GM12878 (cell line): ENCODE results near the gene AP5B1. TPM values are rescaled to one million over a fixed set of nuclear protein-coding genes. Genes with fewer than 3 reads are reported as not detected.

Source experiments
- ATAC-seq: fragments of 200-7000 bp; cut with Tn5 transposase; 3 replicates; pipeline ENCODE4 v1.9.1; 2020; ENCODE audit warnings: mild to moderate bottlenecking, moderate library complexity
- BruUV-seq: library from RNA; stranded (reverse); fragments of 400-500 nt; replicated peaks from 2 replicates; lab custom pipeline; 2021; lab: Mats Ljungman, UMichigan
- CTCF ChIA-PET: fragments of 300-600 bp; sonication (Branson Sonifier 250); formaldehyde crosslinking; extraction: SDS; loops from one replicate; lab custom pipeline; 2021; ENCODE audit warnings: inconsistent platforms; lab: Yijun Ruan, JAX
- POLR2A ChIA-PET: fragments of 350-600 bp; formaldehyde crosslinking; extraction: SDS; loops from one replicate; lab custom pipeline; 2021; ENCODE audit warnings: inconsistent platforms; lab: Charles Lee
- RAD21 ChIA-PET: fragments of 300-600 bp; sonication (Branson Sonifier 250); formaldehyde crosslinking; loops from one replicate; lab custom pipeline; 2023; ENCODE audit warnings: antibody characterized with exemption; ENCODE audit not compliant: unreplicated experiment; lab: Charles Lee
- SMC1A ChIA-PET: fragments of 300-600 bp; sonication (Branson Sonifier 250); formaldehyde crosslinking; loops from one replicate; lab custom pipeline; 2023; ENCODE audit not compliant: unreplicated experiment, uncharacterized antibody; lab: Charles Lee
- DNase-seq: peaks from one replicate; pipeline ENCODE4 v3.0.0-alpha.2; 2011; ENCODE audit warnings: low read depth, low spot score
- FAIRE-seq: peaks from 3 replicates; lab custom pipeline; 2011; peaks lifted over from hg19 to GRCh38; lab: Jason Lieb, UNC
- H2AFZ ChIP-seq: 2 replicates; pipeline ENCODE4 v1.6.0; 2011; ENCODE audit warnings: low read depth, low read length, control low read depth; ENCODE audit not compliant: control insufficient read depth
- H3K27ac ChIP-seq: 2 replicates; pipeline ENCODE4 v1.5.1; 2011; ENCODE audit warnings: control low read depth; ENCODE audit not compliant: control insufficient read depth, insufficient read depth
- H3K27me3 ChIP-seq, 2 experiments: replicated peaks in 1 of 2; 2 replicates each; pipeline versions ENCODE4 v1.6.0 to v1.6.1; 2011; ENCODE audit warnings: low read length in 1 of 2; ENCODE audit not compliant: control insufficient read depth in 2 of 2, insufficient read depth in 2 of 2
- H3K36me3 ChIP-seq, 2 experiments: 2 replicates each; pipeline ENCODE4 v1.5.1; 2011; ENCODE audit warnings: low read length in 1 of 2; ENCODE audit not compliant: control insufficient read depth in 2 of 2, insufficient read depth in 2 of 2
- H3K4me1 ChIP-seq: 2 replicates; pipeline ENCODE4 v1.6.1; 2011; ENCODE audit warnings: mild to moderate bottlenecking, low read length, moderate library complexity, mixed read lengths; ENCODE audit not compliant: control insufficient read depth, insufficient read depth
- H3K4me2 ChIP-seq: 2 replicates; pipeline ENCODE4 v1.6.0; 2011; ENCODE audit warnings: control low read depth; ENCODE audit not compliant: control insufficient read depth, insufficient read depth
- H3K4me3 ChIP-seq: fragments of 200-600 bp; sonication (generic); 2 replicates; pipeline ENCODE4 v1.5.1; 2016
- H3K79me2 ChIP-seq: 2 replicates; pipeline ENCODE4 v1.6.0; 2011; ENCODE audit warnings: low read length; ENCODE audit not compliant: control insufficient read depth, insufficient read depth
- H3K9ac ChIP-seq: 2 replicates; pipeline ENCODE4 v1.8.0; 2011; ENCODE audit warnings: low read length, control low read depth, mixed read lengths; ENCODE audit not compliant: control insufficient read depth, insufficient read depth
- H3K9me3 ChIP-seq: replicated peaks from 3 replicates; pipeline ENCODE4 v1.5.1; 2011; ENCODE audit warnings: mild to moderate bottlenecking, low read length; ENCODE audit not compliant: control insufficient read depth, insufficient read depth
- H4K20me1 ChIP-seq: 2 replicates; pipeline ENCODE4 v1.6.0; 2011; ENCODE audit not compliant: control insufficient read depth, insufficient read depth
- CHD4 ChIP-seq: fragments of 200-600 bp; sonication (generic); IDR thresholded peaks from 2 replicates; pipeline ENCODE4 v1.6.1; 2016; ENCODE audit warnings: mild to moderate bottlenecking
- HDAC6 ChIP-seq: fragments of 200-600 bp; sonication (generic); IDR thresholded peaks from one replicate; pipeline ENCODE4 v1.8.0; 2017; ENCODE audit warnings: antibody characterized with exemption; ENCODE audit not compliant: unreplicated experiment
- MTA2 ChIP-seq: fragments of 450-650 bp; IDR thresholded peaks from 2 replicates; pipeline ENCODE4 v1.6.1; 2016; ENCODE audit warnings: low read depth, mild to moderate bottlenecking, moderate library complexity
- NBN ChIP-seq: fragments of 450-650 bp; IDR thresholded peaks from 2 replicates; pipeline ENCODE4 v1.6.1; 2016
- POU2F2 ChIP-seq: IDR thresholded peaks from 3 replicates; pipeline ENCODE4 v1.6.1; 2011; ENCODE audit warnings: low read depth, mild to moderate bottlenecking, low read length, borderline replicate concordance
- SUPT20H ChIP-seq: IDR thresholded peaks from 2 replicates; pipeline ENCODE4 v1.6.1; 2011; ENCODE audit warnings: low read depth, mild to moderate bottlenecking, low read length, moderate library complexity, borderline replicate concordance; ENCODE audit not compliant: control insufficient read depth
- YY1 ChIP-seq: IDR thresholded peaks from 2 replicates; pipeline ENCODE4 v1.6.1; 2011; ENCODE audit warnings: low read depth, mild to moderate bottlenecking, low read length
- ZNF384 ChIP-seq: IDR thresholded peaks from 2 replicates; pipeline ENCODE4 v1.6.1; 2012; ENCODE audit warnings: low read depth, mild to moderate bottlenecking, low read length, improper control_type of control experiment, borderline replicate concordance
- WGBS: methylation state at CpG from one replicate; pipeline ENCODE4 v1.1.6; 2016; ENCODE audit warnings: low lambda C conversion rate; ENCODE audit not compliant: insufficient replicate concordance, insufficient coverage; ENCODE audit errors: missing lambda C conversion rate; 5-methylcytosine and 5-hydroxymethylcytosine counted together
- in situ Hi-C: fragments of 300-500 bp; cut with MboI; formaldehyde crosslinking; loops from 9 replicates; pipeline ENCODE4 v1.14.3; 2018; ENCODE audit warnings: mixed read lengths
- intact Hi-C: fragments of 100-400 bp; cut with micrococcal nuclease; formaldehyde crosslinking; loops from one replicate; pipeline ENCODE4 v1.14.2; 2022; ENCODE audit not compliant: unreplicated experiment
- polyA plus RNA-seq, 11 experiments: library from polyadenylated mRNA; depleted of rRNA in 4 of 11; unstranded in 6 of 11; stranded (reverse) in 5 of 11; fragments of >200 nt; fragmentation: Nextera tagmentation in 4 of 11; fragmentation: Illumina TruSeq in 1 of 11; extraction: Ambion mirVana in 4 of 11; extraction: Trizol in 1 of 11; gene quantifications; 1 replicate in 1 of 11; 2 replicates in 10 of 11; pipeline versions ENCODE4 v1.2.1 to v1.2.3, GENCODE V29; 2011 to 2016; ENCODE audit warnings: inconsistent platforms in 2 of 11, missing spikeins in 2 of 11, low read depth in 1 of 11
- total RNA-seq, 4 experiments: library from RNA; depleted of rRNA in 3 of 4; stranded (reverse); fragments of >200 nt in 3 of 4; fragmentation: Illumina TruSeq in 1 of 4; extraction: Trizol in 1 of 4; gene quantifications; 2 replicates each; pipeline versions ENCODE4 v1.2.1 to v1.2.3, GENCODE V29; 2013 to 2021
- TF ChIP-seq, protein P1 (sequence below): fragments of 450-650 bp; IDR thresholded peaks from 2 replicates; pipeline ENCODE4 v1.6.1; 2017; ENCODE audit warnings: low read depth, mild to moderate bottlenecking, moderate library complexity
- TF ChIP-seq, protein P2 (sequence below): IDR thresholded peaks from 2 replicates; pipeline ENCODE4 v1.6.1; 2011; ENCODE audit warnings: mild to moderate bottlenecking, low read depth, low read length, moderate library complexity; ENCODE audit not compliant: insufficient replicate concordance

Gene AP5B1
- total and polyA plus RNA-seq, 10 of the 15 experiments (the other 5 are each of a cell fraction or from before 2014, with no cell fraction given) = 0.47 to 13.1 (median 4.8) TPM

DNA sequence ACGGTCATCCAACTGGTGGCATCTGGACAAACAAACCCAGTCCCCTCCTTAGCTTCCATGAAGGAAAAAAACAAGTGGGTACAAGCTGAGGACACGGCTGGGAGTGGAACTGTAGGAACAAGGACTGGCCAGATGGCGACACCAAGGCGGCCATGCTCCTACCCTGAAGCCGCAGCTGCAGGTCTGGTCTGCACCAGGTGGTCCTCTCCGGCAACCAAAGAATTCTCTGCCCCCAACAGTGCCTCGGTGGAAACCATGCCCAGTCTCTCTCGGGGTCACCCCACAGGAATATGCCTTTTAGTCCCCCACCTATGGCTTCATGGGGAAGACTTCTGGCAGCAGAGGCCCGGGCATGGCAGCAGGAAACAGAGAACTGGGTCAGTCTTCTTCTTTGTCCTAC lies 28.7 kb upstream of the AP5B1 start:
- in situ Hi-C loops (no loop called here), intact Hi-C loops (no loop called here)
- H3K9ac ChIP-seq = no peak overlapping the region
- no peaks in the 10 kb centered on the region for H3K79me2 ChIP-seq
- BruUV-seq = no TSS peak
- ChIA-PET CTCF (no interaction called here), SMC1A (interaction anchor here (0.6 kb wide), 1 partner anchor 26 kb away, joined by 5 read pairs; no protein-coding TSS in a partner anchor), RAD21 (no interaction called here), POLR2A (interaction anchor here (0.5 to 1.2 kb wide), 3 partner anchors 15 to 121 kb away, joined by 3 to 4 read pairs (median 3); no protein-coding TSS in a partner anchor)
- no peak for DNase-seq
- H2AFZ ChIP-seq = no peak overlapping the region
- H3K9me3 ChIP-seq = no peaks in the 10 kb centered on the region
- H3K4me3 ChIP-seq = no peak overlapping the region
- H3K4me1 ChIP-seq = no peaks in the 10 kb centered on the region
- 41% methylated on average over 9 of the region's 9 CpGs for WGBS
- FAIRE-seq = no peak
- no peak for TF ChIP-seq SUPT20H
- no peak for TF ChIP-seq MTA2
- TF ChIP-seq POU2F2 = no peak
- no peak for TF ChIP-seq NBN
- no peak for TF ChIP-seq HDAC6
- no peak for TF ChIP-seq ZNF384
- TF ChIP-seq, protein P1, sequence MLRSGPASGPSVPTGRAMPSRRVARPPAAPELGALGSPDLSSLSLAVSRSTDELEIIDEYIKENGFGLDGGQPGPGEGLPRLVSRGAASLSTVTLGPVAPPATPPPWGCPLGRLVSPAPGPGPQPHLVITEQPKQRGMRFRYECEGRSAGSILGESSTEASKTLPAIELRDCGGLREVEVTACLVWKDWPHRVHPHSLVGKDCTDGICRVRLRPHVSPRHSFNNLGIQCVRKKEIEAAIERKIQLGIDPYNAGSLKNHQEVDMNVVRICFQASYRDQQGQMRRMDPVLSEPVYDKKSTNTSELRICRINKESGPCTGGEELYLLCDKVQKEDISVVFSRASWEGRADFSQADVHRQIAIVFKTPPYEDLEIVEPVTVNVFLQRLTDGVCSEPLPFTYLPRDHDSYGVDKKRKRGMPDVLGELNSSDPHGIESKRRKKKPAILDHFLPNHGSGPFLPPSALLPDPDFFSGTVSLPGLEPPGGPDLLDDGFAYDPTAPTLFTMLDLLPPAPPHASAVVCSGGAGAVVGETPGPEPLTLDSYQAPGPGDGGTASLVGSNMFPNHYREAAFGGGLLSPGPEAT = no peak
- TF ChIP-seq YY1 = no peak
- TF ChIP-seq CHD4 = no peak
- TF ChIP-seq, protein P2, sequence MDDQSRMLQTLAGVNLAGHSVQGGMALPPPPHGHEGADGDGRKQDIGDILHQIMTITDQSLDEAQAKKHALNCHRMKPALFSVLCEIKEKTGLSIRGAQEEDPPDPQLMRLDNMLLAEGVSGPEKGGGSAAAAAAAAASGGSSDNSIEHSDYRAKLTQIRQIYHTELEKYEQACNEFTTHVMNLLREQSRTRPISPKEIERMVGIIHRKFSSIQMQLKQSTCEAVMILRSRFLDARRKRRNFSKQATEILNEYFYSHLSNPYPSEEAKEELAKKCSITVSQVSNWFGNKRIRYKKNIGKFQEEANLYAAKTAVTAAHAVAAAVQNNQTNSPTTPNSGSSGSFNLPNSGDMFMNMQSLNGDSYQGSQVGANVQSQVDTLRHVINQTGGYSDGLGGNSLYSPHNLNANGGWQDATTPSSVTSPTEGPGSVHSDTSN = no peak
- no peaks in the 10 kb centered on the region for H4K20me1 ChIP-seq
- H3K27me3 ChIP-seq = no peaks in the 10 kb centered on the region; a peak in 1 of 4 replicates
- no peak overlapping the region for H3K27ac ChIP-seq
- no peak for ATAC-seq
- H3K4me2 ChIP-seq = no peak overlapping the region
- no peaks in the 10 kb centered on the region for H3K36me3 ChIP-seq
